Karpas-422 (cell line): ENCODE data around the gene HK1. TPM values are rescaled to one million over a fixed set of nuclear protein-coding genes. Genes with fewer than 3 reads are reported as not detected.

ENCODE experiments used
- DNase-seq: peaks from one replicate; pipeline ENCODE4 v3.0.0-alpha.2; 2015
- H2AFZ ChIP-seq: fragments of 200-600 bp; sonication (generic); 2 replicates; pipeline ENCODE4 v1.6.1; 2014; ENCODE audit warnings: antibody characterized with exemption, low read length, mixed read lengths
- H3K27ac ChIP-seq: fragments of 200-600 bp; sonication (generic); 2 replicates; pipeline ENCODE4 v1.5.1; 2014; ENCODE audit warnings: mild to moderate bottlenecking, low read length, moderate library complexity
- H3K27me3 ChIP-seq: fragments of 200-600 bp; sonication (generic); 2 replicates; pipeline ENCODE4 v1.6.1; 2014; ENCODE audit warnings: low read length, mixed read lengths
- H3K36me3 ChIP-seq: fragments of 200-600 bp; sonication (generic); 2 replicates; pipeline ENCODE4 v1.6.1; 2014; ENCODE audit warnings: low read length, mixed read lengths; ENCODE audit not compliant: insufficient read depth
- H3K4me1 ChIP-seq: fragments of 200-600 bp; sonication (generic); 2 replicates; pipeline ENCODE4 v1.6.1; 2014; ENCODE audit warnings: mild to moderate bottlenecking, low read length, mixed read lengths
- H3K4me2 ChIP-seq: fragments of 200-600 bp; sonication (generic); 2 replicates; pipeline ENCODE4 v1.6.1; 2014; ENCODE audit warnings: low read length, low read depth, mild to moderate bottlenecking; ENCODE audit not compliant: poor library complexity, severe bottlenecking
- H3K4me3 ChIP-seq: fragments of 200-600 bp; sonication (generic); 2 replicates; pipeline ENCODE4 v1.5.1; 2014; ENCODE audit warnings: mild to moderate bottlenecking, antibody characterized with exemption, low read length, mixed read lengths
- H3K79me2 ChIP-seq: fragments of 200-600 bp; sonication (generic); 2 replicates; pipeline ENCODE4 v1.6.1; 2014; ENCODE audit warnings: mild to moderate bottlenecking, low read length, mixed read lengths
- H3K9ac ChIP-seq: fragments of 200-600 bp; sonication (generic); 2 replicates; pipeline ENCODE4 v1.6.0; 2014; ENCODE audit warnings: low read length
- H3K9me2 ChIP-seq: fragments of 200-600 bp; sonication (generic), shearing (Covaris generic); replicated peaks from 2 replicates; pipeline ENCODE4 v1.6.0; 2014; ENCODE audit warnings: mild to moderate bottlenecking, low read length, moderate library complexity; ENCODE audit not compliant: insufficient read depth
- H3K9me3 ChIP-seq: fragments of 300-700, 200-600 bp; sonication (generic); 2 replicates; pipeline ENCODE4 v1.6.1; 2014; ENCODE audit warnings: low read length, mixed read lengths
- H4K20me1 ChIP-seq: fragments of 200-600 bp; sonication (generic); 2 replicates; pipeline ENCODE4 v1.6.1; 2014; ENCODE audit warnings: mild to moderate bottlenecking, antibody characterized with exemption, low read length, low read depth; ENCODE audit not compliant: insufficient read depth
- total RNA-seq: library from RNA; depleted of rRNA; stranded (reverse); fragments of >200 nt; shearing (Covaris generic); gene quantifications from 2 replicates; pipeline ENCODE4 v1.2.3, GENCODE V29; 2014; ENCODE audit warnings: low replicate concordance

HK1 gene
- total RNA-seq, 1 experiment from 2014 or later = 54.6 TPM

- H3K27me3 ChIP-seq = no peaks in the 10 kb centered on the region
- H2AFZ ChIP-seq = no peak overlapping the region
- H3K4me3 ChIP-seq = no peak overlapping the region
- 0 out of 2 replicates have a peak, but pooled peaks cover 5% of the 10 kb centered on the region for H4K20me1 ChIP-seq
- H3K4me1 ChIP-seq = peaks cover 28% of the 10 kb centered on the region
- peaks cover 91% of the 10 kb centered on the region for H3K79me2 ChIP-seq
- H3K4me2 ChIP-seq = no peak overlapping the region
- H3K27ac ChIP-seq = no peak overlapping the region
- peaks cover 15% of the 10 kb centered on the region for H3K36me3 ChIP-seq
- H3K9ac ChIP-seq = no peak overlapping the region
- no peaks in the 10 kb centered on the region for H3K9me3 ChIP-seq
- DNase-seq = no peak
- H3K9me2 ChIP-seq = no peaks in the 10 kb centered on the region
Measured at GRCh38 chr10:69351589-69351988, 73.3 kb downstream of the HK1 start.

- Histone ChIP-seq H3K27me3 (no peaks in the 10 kb centered on the region), H2AFZ (no peak overlapping the region), H4K20me1 (0 out of 2 replicates have a peak, but pooled peaks cover 5% of the 10 kb centered on the region), H3K9me2 (no peaks in the 10 kb centered on the region), H3K4me1 (peaks cover 17% of the 10 kb centered on the region), H3K4me2 (no peak overlapping the region), H3K27ac (no peak overlapping the region), H3K9ac (no peak overlapping the region), H3K9me3 (no peaks in the 10 kb centered on the region), H3K36me3 (peaks cover 13% of the 10 kb centered on the region), H3K79me2 (peaks cover 91% of the 10 kb centered on the region), H3K4me3 (no peak overlapping the region)
- no peak for DNase-seq
Measured at GRCh38 chr10:69352569-69353264, 74.4 kb downstream of the HK1 start.

- Histone ChIP-seq H3K4me3 (no peak overlapping the region), H3K9me2 (no peaks in the 10 kb centered on the region), H4K20me1 (0 out of 2 replicates have a peak, but pooled peaks cover 5% of the 10 kb centered on the region), H3K4me1 (peaks cover 3% of the 10 kb centered on the region), H3K27ac (no peak overlapping the region), H2AFZ (no peak overlapping the region), H3K9ac (no peak overlapping the region), H3K9me3 (no peaks in the 10 kb centered on the region), H3K27me3 (no peaks in the 10 kb centered on the region), H3K4me2 (no peak overlapping the region), H3K36me3 (peaks cover 13% of the 10 kb centered on the region), H3K79me2 (peaks cover 89% of the 10 kb centered on the region)
- no peak for DNase-seq
Measured at GRCh38 chr10:69353977-69354635, 75.8 kb downstream of the HK1 start.

- Histone ChIP-seq H4K20me1 (no peaks in the 10 kb centered on the region), H3K9me3 (no peaks in the 10 kb centered on the region), H3K9me2 (no peaks in the 10 kb centered on the region), H3K27me3 (no peaks in the 10 kb centered on the region), H3K4me3 (no peak overlapping the region), H3K36me3 (peaks cover 3% of the 10 kb centered on the region; the same call in 1 of the 2 replicates), H3K9ac (no peak overlapping the region), H3K4me2 (no peak overlapping the region), H2AFZ (no peak overlapping the region), H3K4me1 (no peaks in the 10 kb centered on the region), H3K79me2 (peaks cover 92% of the 10 kb centered on the region), H3K27ac (no peak overlapping the region)
- DNase-seq = no peak
Measured at GRCh38 chr10:69356187-69356586, 77.9 kb downstream of the HK1 start.

GRCh38 chr10:69358148-69358795 lies 80.0 kb downstream of the HK1 start:
- H3K79me2 ChIP-seq = peaks cover 89% of the 10 kb centered on the region
- H3K4me1 ChIP-seq = no peaks in the 10 kb centered on the region
- peaks cover 7% of the 10 kb centered on the region; the same call in 1 of the 2 replicates for H4K20me1 ChIP-seq
- H3K4me2 ChIP-seq = no peak overlapping the region
- H3K9me2 ChIP-seq = no peaks in the 10 kb centered on the region
- H3K9ac ChIP-seq = no peak overlapping the region
- DNase-seq = no peak
- no peaks in the 10 kb centered on the region for H3K27me3 ChIP-seq
- no peaks in the 10 kb centered on the region for H3K9me3 ChIP-seq
- H3K4me3 ChIP-seq = no peak overlapping the region
- no peak overlapping the region for H2AFZ ChIP-seq
- H3K27ac ChIP-seq = no peak overlapping the region
- peaks cover 3% of the 10 kb centered on the region; the same call in 1 of the 2 replicates for H3K36me3 ChIP-seq

GRCh38 chr10:69359148-69359547 lies 80.9 kb downstream of the HK1 start:
- Histone ChIP-seq H3K9me3 (no peaks in the 10 kb centered on the region), H3K79me2 (peaks cover 88% of the 10 kb centered on the region), H2AFZ (no peak overlapping the region), H3K9me2 (no peaks in the 10 kb centered on the region), H3K4me3 (no peak overlapping the region), H3K36me3 (no peaks in the 10 kb centered on the region; the same call in 1 of the 2 replicates), H3K27me3 (no peaks in the 10 kb centered on the region), H4K20me1 (peaks cover 7% of the 10 kb centered on the region; the same call in 1 of the 2 replicates), H3K4me1 (no peaks in the 10 kb centered on the region), H3K27ac (no peak overlapping the region), H3K9ac (no peak overlapping the region), H3K4me2 (no peak overlapping the region)
- DNase-seq = no peak

GRCh38 chr10:69359594-69359993 lies 81.3 kb downstream of the HK1 start:
- no peaks in the 10 kb centered on the region for H3K4me1 ChIP-seq
- H3K9ac ChIP-seq = no peak overlapping the region
- H3K4me2 ChIP-seq = no peak overlapping the region
- DNase-seq = no peak
- peaks cover 2% of the 10 kb centered on the region; the same call in 1 of the 2 replicates for H3K36me3 ChIP-seq
- H4K20me1 ChIP-seq = peaks cover 7% of the 10 kb centered on the region; the same call in 1 of the 2 replicates
- no peak overlapping the region for H3K27ac ChIP-seq
- no peak overlapping the region for H2AFZ ChIP-seq
- H3K4me3 ChIP-seq = no peak overlapping the region
- H3K9me2 ChIP-seq = no peaks in the 10 kb centered on the region
- H3K27me3 ChIP-seq = no peaks in the 10 kb centered on the region
- peaks cover 87% of the 10 kb centered on the region for H3K79me2 ChIP-seq
- no peaks in the 10 kb centered on the region for H3K9me3 ChIP-seq
